EH (cell line): ENCODE measurements around the gene MRPL36.
"Not testable (repeated sequence)": the region's sequence is repeated elsewhere in the genome, so short reads cannot be mapped to it uniquely, and the experiment has no call there.

Source experiments
- DNase-seq: peaks from one replicate; pipeline ENCODE4 v3.0.0-alpha.2; 2015; ENCODE audit warnings: low read depth

Gene MRPL36

DNA sequence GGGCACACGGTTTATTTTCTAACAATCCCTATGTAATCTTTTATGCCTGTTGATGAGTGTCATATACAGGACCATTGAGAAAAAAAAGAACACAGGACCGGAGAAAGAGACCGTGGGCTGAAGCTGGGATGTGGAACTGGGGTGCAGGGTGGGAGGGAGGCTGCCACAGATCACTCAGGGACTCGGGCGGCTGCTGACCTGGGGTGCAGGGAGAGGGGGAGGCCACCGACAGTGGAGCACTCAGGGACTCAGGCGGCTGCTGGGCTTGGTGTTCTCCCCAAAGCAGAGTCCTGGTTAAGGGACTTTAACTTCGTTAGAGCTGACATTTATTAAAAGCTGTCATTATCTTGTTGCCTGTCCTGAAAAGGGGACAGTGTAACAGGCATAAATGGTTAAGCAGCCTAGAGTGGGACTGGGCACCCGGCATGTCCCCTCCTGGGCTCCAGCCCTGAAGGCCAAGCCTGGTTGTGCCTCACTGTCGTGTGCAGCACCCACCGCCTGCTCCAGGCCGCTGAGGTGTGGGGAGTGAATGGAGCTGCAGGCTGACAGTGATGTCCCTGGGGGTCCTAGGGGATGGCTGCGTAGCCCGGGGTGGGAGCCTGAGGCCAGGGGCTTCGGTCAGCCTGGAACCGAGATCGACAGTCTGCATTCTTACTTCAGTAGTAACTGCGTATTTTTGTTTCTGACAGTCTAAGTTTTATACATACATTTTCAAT, 15.6 kb upstream of the MRPL36 start:
- DNase-seq: no peak

DNA sequence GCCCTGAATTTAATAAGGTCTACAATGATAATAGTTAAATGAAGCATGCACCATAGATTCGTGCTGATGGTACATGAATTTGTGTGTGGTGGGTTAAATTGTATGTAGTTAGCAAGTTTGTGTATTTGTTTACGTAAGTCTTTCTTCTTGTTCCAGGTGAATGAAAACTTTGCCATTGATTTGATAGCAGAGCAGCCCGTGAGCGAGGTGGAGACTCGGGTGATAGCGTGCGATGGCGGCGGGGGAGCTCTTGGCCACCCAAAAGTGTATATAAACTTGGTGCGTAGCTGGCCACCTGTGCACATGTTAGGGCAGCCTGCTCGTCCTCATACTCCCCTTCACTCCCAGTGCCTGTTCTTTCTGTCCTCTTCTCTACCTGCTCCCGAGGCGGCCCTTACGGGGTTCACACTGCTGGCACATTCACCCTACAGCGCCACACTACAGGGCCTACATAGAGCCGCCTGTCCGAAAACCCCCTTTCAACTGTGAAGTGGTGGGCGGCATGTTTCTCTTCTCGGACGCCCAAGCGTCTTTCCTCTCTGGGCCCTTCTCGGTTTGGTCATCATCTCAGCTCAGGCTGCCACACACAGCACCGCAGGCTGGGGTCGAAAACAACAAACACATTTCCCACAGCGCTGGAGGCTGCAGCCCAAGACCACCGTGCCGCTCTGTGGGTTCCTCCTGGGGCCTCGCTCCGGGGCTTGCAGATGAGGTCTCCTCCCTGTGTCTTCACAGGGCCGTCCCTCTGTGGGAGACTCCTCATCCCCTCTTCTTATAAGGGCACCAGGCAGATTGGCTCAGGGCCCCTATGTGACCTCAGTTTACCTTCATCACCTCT, 14.8 kb upstream of the MRPL36 start:
- no peak for DNase-seq

- DNase-seq: no peak
Measured at GRCh38 chr5:1810581-1811101, 11.0 kb upstream of the MRPL36 start.

GRCh38 chr5:1809416-1810035, 9.9 kb upstream of the MRPL36 start:
- no peak for DNase-seq

DNA sequence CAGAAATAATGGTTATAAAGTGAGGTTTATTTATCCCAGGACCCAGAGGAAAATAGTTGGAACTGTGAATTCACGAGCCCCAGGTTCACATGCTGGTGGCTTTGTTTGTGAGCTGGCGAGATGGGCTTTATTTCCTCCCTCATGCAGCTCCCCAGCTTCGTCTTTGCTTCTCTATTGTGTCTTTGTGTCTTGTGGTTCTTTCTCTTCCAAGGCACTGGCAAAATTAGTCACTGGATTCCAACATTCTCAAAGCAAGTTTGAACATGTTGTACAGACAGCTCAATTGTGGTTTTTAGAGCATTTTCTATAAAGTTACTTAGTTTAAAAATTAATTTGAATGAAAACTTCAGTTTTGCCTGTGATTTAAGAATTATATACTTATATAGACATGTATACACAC, 8.8 kb upstream of the MRPL36 start:
- peak; percentile 11 for DNase-seq

DNA sequence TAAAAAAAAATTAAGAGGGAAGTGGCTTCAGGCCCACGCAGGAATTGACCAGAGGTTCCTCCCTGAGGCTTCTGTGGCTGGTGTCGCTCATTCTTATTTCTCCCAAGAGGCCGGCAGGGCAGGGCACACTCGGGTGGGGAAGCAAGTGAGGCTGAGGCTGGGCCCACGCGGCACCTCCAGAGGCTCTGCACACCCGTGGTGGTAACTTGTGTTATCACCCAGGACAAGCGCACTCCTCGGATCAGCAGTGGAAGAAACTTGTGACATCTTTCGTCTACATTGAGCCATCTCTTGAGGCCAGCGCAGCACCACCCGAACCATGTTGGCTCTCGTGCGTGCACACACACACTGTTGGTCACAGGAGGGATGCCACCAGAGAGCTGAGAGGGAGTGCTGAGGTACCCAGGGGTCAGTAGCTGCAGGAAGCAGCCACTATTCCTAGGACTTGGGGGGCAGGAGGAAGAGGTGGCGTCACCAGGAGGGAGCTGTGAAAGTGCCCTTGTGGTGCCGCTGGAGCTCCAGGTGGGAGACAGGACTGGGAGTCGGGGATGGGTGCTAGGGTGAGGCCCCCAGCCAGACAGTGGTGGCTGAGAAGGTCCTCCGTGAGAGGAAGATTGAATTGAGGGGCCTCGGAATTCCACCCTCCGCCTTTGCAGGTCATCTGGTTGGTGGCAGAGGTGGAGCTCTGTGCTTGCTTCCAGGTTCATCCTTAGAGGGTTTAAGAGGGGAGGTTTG, 8.0 kb upstream of the MRPL36 start:
- no peak for DNase-seq

DNA sequence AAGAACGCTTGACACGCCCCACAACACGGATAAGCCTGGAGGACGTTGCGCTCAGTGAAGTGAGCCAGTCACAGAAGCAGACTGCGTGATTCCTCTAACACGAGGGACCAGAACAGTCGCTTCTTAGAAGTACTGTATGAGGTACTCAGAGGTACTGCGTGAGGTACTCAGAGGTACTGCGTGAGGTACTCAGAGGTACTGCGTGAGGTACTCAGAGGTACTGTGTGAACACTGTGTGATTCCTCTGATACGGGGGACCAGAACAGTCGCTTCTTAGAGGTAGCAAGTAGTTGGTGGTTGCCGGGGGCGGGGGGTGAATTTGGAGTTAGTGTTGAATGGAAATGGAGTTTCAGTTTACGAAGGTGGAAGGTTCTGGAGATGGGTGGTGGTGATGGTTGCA, 7.3 kb upstream of the MRPL36 start:
- no peak for DNase-seq

DNA sequence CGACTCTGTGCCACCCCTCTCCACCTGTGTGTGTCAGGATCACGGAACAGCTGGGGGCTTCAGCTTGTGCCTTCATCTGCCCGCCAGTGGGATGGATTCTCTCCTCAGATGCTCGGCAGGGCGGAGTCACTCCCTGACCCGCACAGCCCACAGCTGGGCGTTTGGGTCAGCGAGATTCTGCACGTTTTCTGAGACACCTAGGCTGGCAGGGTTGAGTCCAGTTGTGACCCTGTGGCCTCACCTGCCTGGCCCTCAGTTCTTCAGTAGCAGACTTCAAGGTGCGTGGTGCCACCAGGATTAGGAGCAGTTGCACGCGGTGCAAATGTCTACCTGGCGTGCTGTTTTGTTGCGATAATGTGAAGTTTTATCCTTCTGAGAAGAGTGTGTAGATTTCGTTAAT, 6.6 kb upstream of the MRPL36 start:
- no peak for DNase-seq

DNA sequence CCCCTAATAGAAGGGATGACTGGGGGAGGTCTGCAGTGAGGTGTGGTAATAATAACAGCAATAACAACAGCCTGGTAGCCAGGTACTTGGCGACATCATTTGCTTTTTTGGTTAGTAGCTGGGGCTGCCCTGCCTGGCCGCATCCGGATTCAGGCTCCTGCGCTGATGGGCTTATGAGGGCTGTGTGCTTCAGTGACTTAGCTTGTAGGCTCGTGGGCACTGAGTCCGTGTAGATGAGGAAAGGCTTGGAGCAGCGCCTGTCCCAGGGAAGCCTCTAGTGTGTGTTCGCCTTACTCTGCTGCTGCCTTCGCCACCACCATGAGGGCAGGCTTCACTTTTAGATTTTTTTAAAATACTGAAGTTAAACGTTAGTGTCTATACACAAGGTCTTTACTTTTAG, 6.1 kb upstream of the MRPL36 start:
- no peak for DNase-seq

GRCh38 chr5:1805326-1805725, 5.7 kb upstream of the MRPL36 start:
- DNase-seq: no peak

GRCh38 chr5:1804001-1804690, 4.5 kb upstream of the MRPL36 start:
- DNase-seq: no peak

GRCh38 chr5:1803192-1803591, 3.6 kb upstream of the MRPL36 start:
- no peak for DNase-seq

GRCh38 chr5:1801967-1802295, 2.3 kb upstream of the MRPL36 start:
- DNase-seq: peak; percentile 12

- DNase-seq: peak; percentile 68
Measured at GRCh38 chr5:1801222-1801966, 1.8 kb upstream of the MRPL36 start, which contains the start of gene NDUFS6. NDUFS6 (plus strand) TSS chr5:1801407; CDS start chr5:1801418, 11 bp downstream.

DNA sequence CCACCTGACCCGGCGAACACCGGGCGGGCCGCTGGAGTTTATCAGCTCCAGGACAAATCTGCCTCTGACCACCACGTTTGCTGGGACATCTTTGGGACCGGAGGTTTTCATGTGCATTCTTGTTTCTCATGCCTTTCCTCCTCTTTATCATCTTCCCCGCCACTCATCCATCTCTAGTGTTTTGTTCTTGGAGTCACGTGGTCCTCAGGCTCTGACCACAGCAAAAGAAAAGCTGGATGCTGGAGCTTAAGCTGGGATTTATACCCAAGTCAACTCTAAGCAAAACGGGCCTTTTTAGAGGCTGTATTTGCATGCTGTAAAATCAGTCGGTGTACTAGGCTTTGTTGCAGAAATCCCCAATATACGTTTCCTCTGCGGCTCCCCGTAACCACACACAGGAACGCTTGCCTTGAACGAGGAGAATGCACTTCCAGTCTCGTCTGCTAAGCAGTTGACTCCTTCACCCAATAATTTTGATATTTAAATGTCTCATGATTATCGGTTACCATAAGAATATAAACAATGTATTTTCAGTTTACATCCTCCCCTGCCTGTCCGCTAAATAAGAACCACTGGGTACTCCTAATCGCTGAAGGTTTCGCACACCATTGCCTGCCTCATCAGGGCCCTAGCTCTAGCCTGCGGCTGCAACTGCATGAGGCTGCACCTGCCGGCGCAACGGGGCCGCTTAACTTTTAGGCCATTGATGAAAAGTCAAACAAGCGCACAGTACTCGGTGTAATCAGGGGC, 1.0 kb upstream of the MRPL36 start:
- peak; percentile 22 for DNase-seq

- peak; percentile 37 for DNase-seq
Measured at GRCh38 chr5:1799110-1799601, 481 bp downstream of the MRPL36 start.

GRCh38 chr5:1798589-1798988, 1.0 kb downstream of the MRPL36 start:
- not testable (repeated sequence) for DNase-seq

DNA sequence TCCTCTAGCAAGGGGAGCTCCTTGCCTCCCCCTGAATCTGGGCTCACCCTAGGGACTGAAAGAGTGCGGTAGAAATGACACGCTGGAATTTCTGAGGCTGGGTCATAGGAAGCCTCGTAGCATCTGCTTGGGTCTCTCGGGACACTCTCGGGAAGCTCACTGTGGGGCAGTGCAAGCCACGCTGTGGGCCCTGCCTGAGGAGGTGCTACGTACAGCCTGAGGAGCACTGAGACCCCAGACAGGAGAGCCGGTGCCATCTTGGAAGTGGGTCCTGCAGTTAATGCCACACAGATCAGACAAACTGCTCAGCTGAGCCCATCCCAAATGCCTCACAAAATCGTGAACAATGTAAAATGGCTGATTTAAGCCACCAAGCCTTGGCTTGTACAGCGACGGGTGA, 1.8 kb downstream of the MRPL36 start:
- no peak for DNase-seq

DNA sequence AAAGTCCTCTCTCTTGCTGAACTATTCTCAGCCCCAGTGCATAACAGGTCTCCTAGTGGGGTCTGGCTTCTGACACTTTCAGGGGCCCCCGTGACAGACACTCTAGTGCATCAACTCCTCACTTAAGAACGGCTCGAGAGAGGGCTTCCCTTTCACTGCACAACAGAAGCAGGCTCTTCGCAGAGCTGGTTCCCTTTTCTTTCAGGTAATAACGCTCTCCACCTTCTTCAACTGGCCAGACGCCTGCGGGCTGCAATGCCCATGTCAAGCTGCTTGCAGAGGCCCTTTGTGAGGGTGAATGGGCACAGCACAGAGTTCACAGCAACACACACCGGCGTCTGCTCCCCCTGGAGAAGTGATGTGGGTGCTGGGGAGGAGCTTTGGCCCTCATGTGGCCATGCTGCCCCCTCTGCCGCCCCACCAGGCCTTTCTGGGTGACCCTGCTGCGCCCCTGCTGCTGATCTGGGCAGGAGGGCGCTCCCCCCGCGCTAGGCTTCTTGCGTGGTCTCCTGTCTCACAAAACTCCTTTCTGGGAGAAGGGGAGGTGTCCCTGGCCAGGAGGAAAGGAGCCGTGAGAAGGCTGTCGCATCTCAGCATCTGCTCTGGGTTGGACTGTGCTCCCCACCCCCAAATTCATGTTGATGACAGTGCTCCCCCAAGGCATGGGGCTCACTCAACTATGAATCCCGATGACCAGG, 2.4 kb downstream of the MRPL36 start:
- no peak for DNase-seq
